Brain microvascular endothelial cell (primary cell): ENCODE results near the gene PCID2.

ENCODE experiments used
- DNase-seq: peaks from one replicate; pipeline ENCODE4 v3.0.0-alpha.2; 2020
- H3K27ac ChIP-seq: fragments of 250-450 bp; sonication (Bioruptor Pico); 2 replicates; pipeline ENCODE4 v1.5.1; 2020; ENCODE audit warnings: mild to moderate bottlenecking, moderate library complexity
- H3K27me3 ChIP-seq: fragments of 250-450 bp; sonication (Bioruptor Pico); replicated peaks from 2 replicates; pipeline ENCODE4 v1.5.1; 2020; ENCODE audit warnings: mild to moderate bottlenecking
- H3K36me3 ChIP-seq: fragments of 250-450 bp; sonication (Bioruptor Pico); replicated peaks from 2 replicates; pipeline ENCODE4 v1.5.1; 2020; ENCODE audit warnings: mild to moderate bottlenecking
- H3K4me3 ChIP-seq: 2 replicates; pipeline ENCODE4 v1.5.1; 2011; ENCODE audit warnings: low read depth, mild to moderate bottlenecking, control low read depth, low read length, moderate library complexity
- in situ Hi-C: cut with HindIII; loops from 2 replicates; pipeline ENCODE4 v1.10.0; 2017; ENCODE audit warnings: low sequenced_read_pairs, low pct_ligation_motif_present
- TF ChIP-seq, protein P1 (sequence below): IDR thresholded peaks from 2 replicates; pipeline ENCODE4 v1.5.1; 2011; ENCODE audit warnings: low read depth, mild to moderate bottlenecking, moderate library complexity, low read length, control low read depth, inconsistent platforms; ENCODE audit errors: missing control alignments

Gene PCID2

DNA sequence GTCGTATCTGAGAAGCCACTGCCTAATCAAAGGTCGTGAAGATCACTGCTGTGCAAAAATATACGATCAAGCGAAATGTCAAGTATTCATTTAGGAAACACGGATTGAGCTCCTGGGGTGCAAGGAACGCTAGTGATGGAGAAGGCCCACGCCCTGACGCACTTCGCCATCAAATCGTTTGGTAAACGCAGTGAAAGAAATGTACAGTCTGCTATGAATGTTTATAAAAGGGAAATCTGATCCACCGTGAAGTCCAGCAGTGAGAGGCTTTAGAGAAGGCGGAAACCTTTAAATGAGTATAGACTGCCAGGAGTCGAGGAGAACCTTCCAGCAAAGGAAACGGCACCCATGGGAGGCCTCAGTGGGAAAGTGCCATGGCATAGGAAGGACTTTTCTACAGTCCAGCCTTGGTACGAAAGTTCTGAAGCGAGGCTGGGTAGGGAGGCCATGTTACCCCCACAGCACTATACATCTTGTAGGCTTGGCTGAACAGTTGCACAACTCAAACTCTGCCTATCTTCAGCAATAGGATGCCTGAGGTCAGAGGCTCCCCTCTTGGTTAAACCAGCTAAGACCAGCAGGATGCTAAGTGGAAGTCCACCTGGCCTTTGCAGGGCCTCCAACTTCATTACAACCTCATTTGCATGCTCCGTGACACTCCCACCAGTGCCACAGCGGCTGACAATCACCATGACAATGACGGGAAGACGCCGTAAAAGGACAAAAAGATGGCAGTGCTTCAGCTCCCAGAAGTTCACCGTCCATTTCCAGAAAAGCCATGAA is 20.4 kb downstream of the PCID2 start:
- Histone ChIP-seq H3K27ac (peak overlapping the region; percentile 95), H3K4me3 (no peak overlapping the region), H3K36me3 (peaks cover 11% of the 10 kb centered on the region), H3K27me3 (no peaks in the 10 kb centered on the region)
- in situ Hi-C loops, result no loop called here
- TF ChIP-seq, protein P1, sequence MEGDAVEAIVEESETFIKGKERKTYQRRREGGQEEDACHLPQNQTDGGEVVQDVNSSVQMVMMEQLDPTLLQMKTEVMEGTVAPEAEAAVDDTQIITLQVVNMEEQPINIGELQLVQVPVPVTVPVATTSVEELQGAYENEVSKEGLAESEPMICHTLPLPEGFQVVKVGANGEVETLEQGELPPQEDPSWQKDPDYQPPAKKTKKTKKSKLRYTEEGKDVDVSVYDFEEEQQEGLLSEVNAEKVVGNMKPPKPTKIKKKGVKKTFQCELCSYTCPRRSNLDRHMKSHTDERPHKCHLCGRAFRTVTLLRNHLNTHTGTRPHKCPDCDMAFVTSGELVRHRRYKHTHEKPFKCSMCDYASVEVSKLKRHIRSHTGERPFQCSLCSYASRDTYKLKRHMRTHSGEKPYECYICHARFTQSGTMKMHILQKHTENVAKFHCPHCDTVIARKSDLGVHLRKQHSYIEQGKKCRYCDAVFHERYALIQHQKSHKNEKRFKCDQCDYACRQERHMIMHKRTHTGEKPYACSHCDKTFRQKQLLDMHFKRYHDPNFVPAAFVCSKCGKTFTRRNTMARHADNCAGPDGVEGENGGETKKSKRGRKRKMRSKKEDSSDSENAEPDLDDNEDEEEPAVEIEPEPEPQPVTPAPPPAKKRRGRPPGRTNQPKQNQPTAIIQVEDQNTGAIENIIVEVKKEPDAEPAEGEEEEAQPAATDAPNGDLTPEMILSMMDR, result no peak
- peak; percentile 84 for DNase-seq

DNA sequence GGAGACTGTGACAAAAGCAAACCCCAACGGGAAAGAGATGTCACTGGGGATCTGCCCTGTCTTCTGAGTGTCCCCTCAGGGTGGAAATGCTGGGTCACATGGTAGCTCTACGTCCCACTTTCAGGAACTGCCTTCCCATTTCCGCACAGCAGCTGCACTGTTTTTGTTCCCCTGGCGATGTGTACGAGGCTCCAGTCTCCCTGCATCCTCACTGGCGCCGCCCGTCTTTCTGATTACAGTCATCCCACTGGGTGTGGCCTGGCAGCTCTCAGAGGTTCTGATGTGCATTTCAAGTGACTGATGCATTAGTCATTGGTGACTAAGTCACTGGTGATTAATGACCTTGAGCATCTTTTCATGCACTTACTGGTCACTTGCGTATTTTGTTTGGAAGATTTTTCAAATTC is 21.2 kb downstream of the PCID2 start:
- peak; percentile 100 for DNase-seq
- TF ChIP-seq, protein P1, result no peak
- peaks cover 8% of the 10 kb centered on the region for H3K36me3 ChIP-seq
- peak overlapping the region; percentile 37 for H3K4me3 ChIP-seq
- no peaks in the 10 kb centered on the region for H3K27me3 ChIP-seq
- in situ Hi-C loops, result no loop called here
- peak overlapping the region; percentile 95 for H3K27ac ChIP-seq

DNA sequence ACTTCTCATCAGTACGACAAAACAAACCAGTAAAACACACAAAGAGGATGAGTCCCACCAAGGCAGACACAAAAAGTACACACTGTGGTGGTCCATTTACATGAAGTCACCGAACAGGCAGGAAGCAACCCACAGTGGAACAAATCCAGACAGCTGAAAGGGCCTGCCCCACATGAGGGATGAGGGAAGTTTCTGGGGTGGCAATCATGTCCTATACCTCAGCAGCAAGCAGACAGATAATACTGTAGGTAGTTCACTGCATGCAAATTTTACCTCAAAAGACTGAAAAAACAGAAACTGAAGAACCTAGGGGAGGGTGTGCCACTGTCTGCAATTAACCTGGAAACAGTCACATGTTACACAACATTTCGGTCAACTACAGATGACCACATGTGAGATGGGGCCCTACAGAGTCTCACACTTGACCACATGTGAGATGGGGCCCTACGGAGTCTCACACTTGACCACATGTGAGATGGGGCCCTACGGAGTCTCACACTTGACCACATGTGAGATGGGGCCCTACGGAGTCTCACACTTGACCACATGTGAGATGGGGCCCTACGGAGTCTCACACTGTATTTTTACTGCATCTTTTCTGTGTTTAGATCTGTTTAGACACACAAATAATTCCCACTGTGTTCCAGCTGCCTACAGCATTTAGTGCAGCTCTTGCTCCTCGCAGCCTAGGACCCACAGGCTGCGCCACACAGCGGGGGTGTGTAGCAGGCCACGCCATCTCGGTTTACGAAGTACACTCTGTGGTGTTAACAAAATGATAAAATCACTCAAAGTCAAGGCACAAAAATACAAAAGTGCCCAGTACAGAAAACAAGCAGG is 22.2 kb downstream of the PCID2 start:
- H3K27ac ChIP-seq, result peak overlapping the region; percentile 95
- no peak overlapping the region for H3K4me3 ChIP-seq
- H3K27me3 ChIP-seq, result no peaks in the 10 kb centered on the region
- TF ChIP-seq, protein P1, result no peak
- DNase-seq, result peak; percentile 31
- H3K36me3 ChIP-seq, result peaks cover 8% of the 10 kb centered on the region
- in situ Hi-C loops, result no loop called here

DNA sequence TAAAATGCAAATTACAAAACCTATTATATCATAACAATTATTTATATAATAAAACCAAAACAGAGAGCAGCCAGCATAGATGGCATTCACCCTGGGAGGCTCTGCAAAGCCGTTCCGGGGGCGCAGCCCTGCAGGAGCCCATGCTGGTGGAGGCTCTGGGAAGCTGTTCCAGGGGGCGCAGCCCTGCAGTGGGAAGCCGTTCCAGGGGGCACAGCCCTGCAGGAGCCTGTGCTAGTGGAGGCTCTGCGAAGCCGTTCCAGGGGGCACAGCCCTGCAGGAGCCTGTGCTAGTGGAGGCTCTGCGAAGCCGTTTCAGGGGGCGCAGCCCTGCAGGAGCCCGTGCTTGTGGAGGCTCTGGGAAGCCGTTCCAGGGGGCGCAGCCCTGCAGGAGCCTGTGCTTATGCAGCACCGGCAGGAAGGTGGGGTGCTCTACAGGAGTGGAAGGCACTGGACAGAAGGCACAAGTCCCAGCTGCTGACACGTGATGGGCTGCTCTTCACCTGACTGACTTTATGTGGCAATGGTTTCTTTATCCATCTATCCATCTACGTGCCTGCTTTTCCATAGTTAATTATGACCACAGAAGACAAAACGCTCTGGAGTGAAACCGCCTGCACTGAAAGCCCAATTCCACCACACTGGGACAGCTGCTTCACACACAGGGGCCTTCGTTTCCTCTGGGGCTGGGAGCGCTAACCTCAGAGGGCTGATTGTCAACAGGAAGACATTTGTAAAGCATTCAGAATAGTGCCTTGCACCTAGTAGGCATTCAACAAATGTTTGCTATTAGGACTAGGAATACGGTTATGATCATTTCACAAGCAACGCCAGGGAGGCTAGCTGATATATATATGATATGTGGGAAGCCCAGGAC is 23.7 kb downstream of the PCID2 start:
- in situ Hi-C loops, result no loop called here
- Histone ChIP-seq H3K36me3 (peaks cover 13% of the 10 kb centered on the region), H3K27ac (peak overlapping the region; percentile 67), H3K4me3 (no peak overlapping the region), H3K27me3 (no peaks in the 10 kb centered on the region)
- DNase-seq, result peak; percentile 7
- TF ChIP-seq, protein P1, result peak; percentile 3

DNA sequence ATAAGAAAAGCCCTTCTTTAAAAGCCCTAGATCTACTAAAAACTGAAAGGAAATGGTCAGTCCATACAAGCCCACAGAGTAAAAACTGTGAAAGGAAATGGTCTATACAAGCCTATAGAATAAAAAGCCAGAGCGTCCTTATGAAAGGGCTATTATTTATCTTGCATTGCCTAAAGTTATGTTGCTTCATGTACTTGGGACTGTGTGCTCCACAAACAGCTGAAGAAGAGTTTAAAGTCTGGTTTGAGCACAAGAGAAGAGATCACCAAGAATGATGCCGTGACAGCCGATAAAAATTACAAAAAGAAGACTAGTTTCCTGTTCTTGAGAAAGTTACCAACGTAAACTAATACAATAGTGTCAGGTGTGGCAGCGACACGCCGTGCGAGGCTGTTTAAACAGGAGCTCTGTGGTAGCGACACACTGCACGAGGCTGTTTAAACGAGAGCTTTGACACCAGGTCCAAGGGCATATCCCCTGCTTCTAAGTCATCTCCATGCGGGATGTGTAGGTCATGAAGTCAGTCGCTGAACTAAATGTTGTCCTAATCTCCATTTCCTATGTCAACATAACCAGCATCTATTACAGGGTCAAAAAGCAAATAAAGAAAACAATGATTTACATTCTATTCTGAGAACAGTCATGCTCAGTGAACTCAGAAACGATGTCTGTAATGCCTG is 24.9 kb downstream of the PCID2 start:
- Histone ChIP-seq H3K27ac (peak overlapping the region; percentile 67), H3K4me3 (no peak overlapping the region), H3K36me3 (peaks cover 15% of the 10 kb centered on the region), H3K27me3 (no peaks in the 10 kb centered on the region)
- in situ Hi-C loops, result no loop called here
- peak; percentile 43 for DNase-seq
- TF ChIP-seq, protein P1, result no peak
